ENCODE results near the gene FMO4.
A peak's percentile ranks its signal among the peaks of the same experiment; 100 is the strongest.
"Not testable (repeated sequence)": the region's sequence is repeated elsewhere in the genome, so short reads cannot be mapped to it uniquely, and the experiment has no call there.

Gene FMO4

GRCh38 chr1:171366085-171366484, 52.1 kb downstream of the FMO4 start:
- no peak overlapping the region for H3K27ac ChIP-seq
- TF ChIP-seq CTCF (IDR thresholded peaks at IDR 0.05) = no peak
- no peak overlapping the region for H3K4me3 ChIP-seq
- no peak for DNase-seq (ENCODE audit: low spot score)

GRCh38 chr1:171366816-171367215, 52.8 kb downstream of the FMO4 start:
- no peak for TF ChIP-seq CTCF (IDR thresholded peaks at IDR 0.05)
- Histone ChIP-seq H3K27ac (no peak overlapping the region), H3K4me3 (no peak overlapping the region)
- DNase-seq (ENCODE audit: low spot score) = no peak

GRCh38 chr1:171367436-171367835, 53.5 kb downstream of the FMO4 start:
- Histone ChIP-seq H3K27ac (no peak overlapping the region), H3K4me3 (no peak overlapping the region)
- DNase-seq (ENCODE audit: low spot score) = no peak
- no peak for TF ChIP-seq CTCF (IDR thresholded peaks at IDR 0.05)

- no peak for DNase-seq (ENCODE audit: low spot score)
- peak overlapping the region; percentile 88 to 95 for H3K27ac ChIP-seq
- no peak for TF ChIP-seq CTCF (IDR thresholded peaks at IDR 0.05)
- H3K4me3 ChIP-seq = no peak overlapping the region
These were observed 58.6 kb downstream of the FMO4 start for GRCh38 chr1:171372418-171373084.

GRCh38 chr1:171373357-171374122, 59.6 kb downstream of the FMO4 start:
- not testable (repeated sequence) for DNase-seq (ENCODE audit: low spot score); H3K4me3 ChIP-seq
- H3K27ac ChIP-seq = peak overlapping the region; percentile 88 to 95

GRCh38 chr1:171379846-171380245, 65.9 kb downstream of the FMO4 start:
- TF ChIP-seq CTCF (IDR thresholded peaks at IDR 0.05) = no peak
- H3K4me3 ChIP-seq = no peak overlapping the region
- no peak for DNase-seq (ENCODE audit: low spot score)
- no peak overlapping the region for H3K27ac ChIP-seq

- no peak for DNase-seq (ENCODE audit: low spot score)
- Histone ChIP-seq H3K27ac (no peak overlapping the region), H3K4me3 (no peak overlapping the region)
- no peak for TF ChIP-seq CTCF (IDR thresholded peaks at IDR 0.05)
These were observed 67.9 kb downstream of the FMO4 start for GRCh38 chr1:171381866-171382210.

Measured in coronary artery (tissue), 2 donors.